Ascending aorta (tissue), 2 donors: ENCODE results near the gene MEF2A. TPM values are rescaled to one million over a fixed set of nuclear protein-coding genes. Genes with fewer than 3 reads are reported as not detected.

Source experiments
- DNase-seq, 2 donors: peaks; one replicate each; pipeline ENCODE4 v3.0.0-alpha.2; 2019; ENCODE audit warnings: low spot score in 2 of 2
- H3K27ac ChIP-seq, 2 donors: fragments of 200-600 bp; sonication (generic); one replicate each; pipeline ENCODE4 v1.5.1; 2016 to 2017; ENCODE audit warnings: mild to moderate bottlenecking in 1 of 2
- H3K27me3 ChIP-seq: fragments of 200-600 bp; sonication (generic); one replicate; pipeline ENCODE4 v1.5.1; 2017
- H3K36me3 ChIP-seq, 2 donors: fragments of 200-600 bp; sonication (generic); one replicate each; pipeline ENCODE4 v1.5.1; 2016
- H3K4me1 ChIP-seq, 2 donors: fragments of 200-600 bp; sonication (generic); one replicate each; pipeline ENCODE4 v1.5.1; 2016 to 2017; ENCODE audit warnings: mild to moderate bottlenecking in 1 of 2
- H3K4me3 ChIP-seq, 2 donors: fragments of 200-600 bp; sonication (generic); one replicate each; pipeline ENCODE4 v1.5.1; 2016 to 2017; ENCODE audit warnings: mild to moderate bottlenecking in 1 of 2
- H3K9me3 ChIP-seq, 2 donors: fragments of 200-600 bp; sonication (generic); one replicate each; pipeline ENCODE4 v1.5.1; 2016
- intact Hi-C: fragments of 100-400 bp; cut with DNase I; formaldehyde crosslinking; loops from one replicate; pipeline ENCODE4 v1.15.1; 2023
- total RNA-seq: library from RNA; depleted of rRNA; stranded (reverse); fragments of >200 nt; gene quantifications from one replicate; pipeline ENCODE4 v1.1.0, GENCODE V29; 2016
- TF ChIP-seq, protein P1 (sequence below), 3 experiments: fragments of 200-600 bp in 2 of 3; fragments of 450-650 bp in 1 of 3; sonication (generic) in 2 of 3; IDR thresholded peaks; one replicate each; pipeline ENCODE4 v1.5.1; 2016 to 2019; ENCODE audit warnings: antibody characterized with exemption in 3 of 3, mild to moderate bottlenecking in 1 of 3, moderate library complexity in 1 of 3

The MEF2A gene
- total RNA-seq, 1 donor from 2014 or later = 99.4 TPM

- Histone ChIP-seq H3K4me3 (peak overlapping the region; percentile 20 to 47), H3K27me3 (no peaks in the 10 kb centered on the region), H3K4me1 (peaks cover 5 to 37% of the 10 kb centered on the region in 2 donors), H3K27ac (peak overlapping the region; percentile 82 to 83), H3K36me3 (peaks cover 12 to 21% of the 10 kb centered on the region in 2 donors), H3K9me3 (no peaks in the 10 kb centered on the region)
- no peak for DNase-seq
- TF ChIP-seq, protein P1, sequence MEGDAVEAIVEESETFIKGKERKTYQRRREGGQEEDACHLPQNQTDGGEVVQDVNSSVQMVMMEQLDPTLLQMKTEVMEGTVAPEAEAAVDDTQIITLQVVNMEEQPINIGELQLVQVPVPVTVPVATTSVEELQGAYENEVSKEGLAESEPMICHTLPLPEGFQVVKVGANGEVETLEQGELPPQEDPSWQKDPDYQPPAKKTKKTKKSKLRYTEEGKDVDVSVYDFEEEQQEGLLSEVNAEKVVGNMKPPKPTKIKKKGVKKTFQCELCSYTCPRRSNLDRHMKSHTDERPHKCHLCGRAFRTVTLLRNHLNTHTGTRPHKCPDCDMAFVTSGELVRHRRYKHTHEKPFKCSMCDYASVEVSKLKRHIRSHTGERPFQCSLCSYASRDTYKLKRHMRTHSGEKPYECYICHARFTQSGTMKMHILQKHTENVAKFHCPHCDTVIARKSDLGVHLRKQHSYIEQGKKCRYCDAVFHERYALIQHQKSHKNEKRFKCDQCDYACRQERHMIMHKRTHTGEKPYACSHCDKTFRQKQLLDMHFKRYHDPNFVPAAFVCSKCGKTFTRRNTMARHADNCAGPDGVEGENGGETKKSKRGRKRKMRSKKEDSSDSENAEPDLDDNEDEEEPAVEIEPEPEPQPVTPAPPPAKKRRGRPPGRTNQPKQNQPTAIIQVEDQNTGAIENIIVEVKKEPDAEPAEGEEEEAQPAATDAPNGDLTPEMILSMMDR (IDR thresholded peaks at IDR 0.05) = no peak
- intact Hi-C loops = loop anchor here (2.0 to 10.0 kb wide), 4 partner anchors 25 to 365 kb away; partner anchors contain the start of gene LYSMD4
These were observed 141.9 kb downstream of the MEF2A start for GRCh38 chr15:99707473-99708270.

DNA sequence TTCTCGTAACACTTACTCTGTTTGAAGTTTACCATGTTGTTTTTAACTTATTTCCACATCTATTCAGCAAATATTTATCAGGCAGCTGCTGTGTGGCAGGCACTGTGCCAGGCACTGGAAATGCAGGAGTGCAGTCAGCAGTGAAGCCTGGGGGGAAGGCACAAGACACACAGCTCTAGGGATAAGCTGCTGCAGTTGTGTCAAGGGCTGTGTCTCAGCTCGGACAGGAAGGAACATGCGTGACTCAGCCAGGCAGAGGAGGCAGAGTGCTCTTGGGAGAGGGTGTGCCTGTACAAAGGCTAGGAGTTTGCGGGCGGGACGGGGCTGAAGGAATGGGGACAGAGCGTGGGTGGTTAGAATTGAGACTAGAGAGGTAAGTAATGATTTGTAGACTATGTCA is 142.8 kb downstream of the MEF2A start:
- peak overlapping the region; percentile 82 to 83 for H3K27ac ChIP-seq
- intact Hi-C loops = loop anchor here (2.0 to 10.0 kb wide), 4 partner anchors 24 to 366 kb away; partner anchors contain the start of gene LYSMD4
- peak overlapping the region; percentile 19 to 20 for H3K4me3 ChIP-seq
- H3K4me1 ChIP-seq = peaks cover 5 to 37% of the 10 kb centered on the region in 2 donors
- H3K36me3 ChIP-seq = peaks cover 17 to 26% of the 10 kb centered on the region in 2 donors
- H3K9me3 ChIP-seq = no peaks in the 10 kb centered on the region
- TF ChIP-seq, protein P1 (IDR thresholded peaks at IDR 0.05) = no peak
- no peaks in the 10 kb centered on the region for H3K27me3 ChIP-seq
- DNase-seq = peak; percentile 68 to 93

DNA sequence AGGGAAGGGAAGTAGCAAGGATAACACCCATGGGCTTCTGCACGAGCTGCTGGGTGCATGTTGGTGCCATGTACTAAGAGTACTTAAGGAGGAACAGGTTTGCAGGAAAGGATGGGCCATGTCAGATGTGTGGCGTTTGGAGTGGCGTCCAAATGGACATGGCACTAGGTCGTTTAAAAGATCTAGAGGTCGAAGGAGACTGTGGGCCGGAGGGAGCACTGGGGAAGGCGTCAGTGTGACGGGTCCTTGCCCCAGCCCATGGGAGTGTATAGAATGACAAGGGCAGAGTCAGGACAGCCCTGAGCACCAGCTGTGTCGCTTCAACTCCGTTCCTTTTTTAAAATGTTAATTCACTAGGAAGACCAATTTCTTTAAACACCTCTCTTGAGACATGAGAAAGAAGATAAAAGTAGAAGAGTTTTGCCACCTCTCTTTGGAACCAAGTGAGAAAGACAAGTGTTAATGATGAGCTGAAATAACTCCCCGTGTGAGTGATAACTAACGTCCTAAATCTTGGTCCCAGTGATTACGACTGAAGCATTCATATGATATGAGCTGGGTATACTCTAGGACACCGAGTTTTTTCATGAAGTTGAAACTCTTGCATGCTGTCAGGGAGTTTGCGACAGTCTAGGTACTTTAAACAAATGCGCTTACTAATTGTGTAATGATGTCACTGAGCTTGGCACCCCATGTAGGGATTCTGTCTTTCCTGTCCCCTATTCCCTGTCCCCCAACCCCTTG is 143.6 kb downstream of the MEF2A start:
- H3K4me3 ChIP-seq = no peak overlapping the region
- TF ChIP-seq, protein P1 (IDR thresholded peaks at IDR 0.05) = no peak
- no peak for DNase-seq
- H3K36me3 ChIP-seq = peaks cover 17 to 32% of the 10 kb centered on the region in 2 donors
- H3K9me3 ChIP-seq = no peaks in the 10 kb centered on the region
- H3K27me3 ChIP-seq = no peaks in the 10 kb centered on the region
- peaks cover 5 to 34% of the 10 kb centered on the region in 2 donors for H3K4me1 ChIP-seq
- peak overlapping the region; percentile 82 to 83 for H3K27ac ChIP-seq
- intact Hi-C loops = loop anchor here (2.0 to 10.0 kb wide), 4 partner anchors 23 to 367 kb away; partner anchors contain the start of gene LYSMD4

DNA sequence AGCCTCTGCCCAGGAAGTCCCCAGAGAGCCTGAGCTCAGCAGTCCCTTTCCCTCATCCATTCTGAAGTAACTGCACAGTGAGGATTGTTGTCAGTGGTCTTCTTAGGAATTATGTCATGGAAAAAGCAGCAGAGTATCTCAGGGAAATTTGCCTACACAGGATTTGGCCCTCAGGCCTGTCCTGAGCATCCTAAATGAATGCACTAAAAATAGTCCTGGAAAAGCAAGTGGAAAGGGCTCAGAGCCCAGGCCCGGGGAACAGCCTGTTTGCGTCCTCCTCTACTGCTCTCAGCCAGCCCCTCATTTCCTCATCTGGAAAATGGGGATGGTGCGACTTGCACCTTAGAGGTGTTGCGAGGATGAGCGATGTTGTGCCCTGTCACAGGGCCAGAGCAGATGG is 145.8 kb downstream of the MEF2A start:
- Histone ChIP-seq H3K36me3 (peaks cover 20 to 46% of the 10 kb centered on the region in 2 donors), H3K4me1 (peaks cover 5 to 38% of the 10 kb centered on the region in 2 donors), H3K9me3 (no peaks in the 10 kb centered on the region), H3K27me3 (no peaks in the 10 kb centered on the region), H3K27ac (peak overlapping the region; percentile 82 to 83), H3K4me3 (no peak overlapping the region)
- intact Hi-C loops = no loop called here
- DNase-seq = no peak
- TF ChIP-seq, protein P1 (IDR thresholded peaks at IDR 0.05) = no peak

DNA sequence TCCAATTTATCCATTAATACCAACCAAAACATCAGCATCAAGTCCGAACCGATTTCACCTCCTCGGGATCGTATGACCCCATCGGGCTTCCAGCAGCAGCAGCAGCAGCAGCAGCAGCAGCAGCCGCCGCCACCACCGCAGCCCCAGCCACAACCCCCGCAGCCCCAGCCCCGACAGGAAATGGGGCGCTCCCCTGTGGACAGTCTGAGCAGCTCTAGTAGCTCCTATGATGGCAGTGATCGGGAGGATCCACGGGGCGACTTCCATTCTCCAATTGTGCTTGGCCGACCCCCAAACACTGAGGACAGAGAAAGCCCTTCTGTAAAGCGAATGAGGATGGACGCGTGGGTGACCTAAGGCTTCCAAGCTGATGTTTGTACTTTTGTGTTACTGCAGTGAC is 146.6 kb downstream of the MEF2A start:
- H3K4me1 ChIP-seq = peaks cover 7 to 40% of the 10 kb centered on the region in 2 donors
- H3K36me3 ChIP-seq = peaks cover 20 to 46% of the 10 kb centered on the region in 2 donors
- intact Hi-C loops = no loop called here
- H3K27ac ChIP-seq = peak overlapping the region; percentile 82 to 83
- H3K4me3 ChIP-seq = no peak overlapping the region
- no peaks in the 10 kb centered on the region for H3K27me3 ChIP-seq
- no peaks in the 10 kb centered on the region for H3K9me3 ChIP-seq
- TF ChIP-seq, protein P1 (IDR thresholded peaks at IDR 0.05) = no peak
- no peak for DNase-seq
